ENCODE data around the gene TTLL5.

The TTLL5 gene

DNA sequence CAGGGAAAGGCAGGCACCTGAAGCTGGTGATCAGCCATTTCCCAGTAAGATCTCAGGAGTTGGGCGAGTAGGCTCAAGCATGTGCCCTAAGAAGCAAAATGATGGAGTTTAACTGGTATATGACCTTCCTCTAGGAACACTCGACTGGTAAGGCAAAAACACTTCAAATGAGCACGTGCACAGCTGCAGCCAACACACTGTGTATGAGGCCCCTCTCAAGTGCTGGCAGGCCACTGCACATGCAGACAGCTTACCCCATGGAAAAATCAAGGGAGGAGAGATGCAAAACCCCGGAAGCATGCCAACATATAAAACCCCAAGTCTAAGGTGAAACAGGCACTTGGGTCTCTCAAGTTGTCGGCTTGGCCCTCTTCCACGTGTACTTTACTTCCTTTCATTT lies 39.2 kb downstream of the TTLL5 start:
- CTCF ChIA-PET = interaction anchor here (1.1 kb wide), 1 partner anchor 9 kb away, joined by 4 read pairs; no protein-coding TSS in a partner anchor
- no peak overlapping the region for H3K27ac ChIP-seq

DNA sequence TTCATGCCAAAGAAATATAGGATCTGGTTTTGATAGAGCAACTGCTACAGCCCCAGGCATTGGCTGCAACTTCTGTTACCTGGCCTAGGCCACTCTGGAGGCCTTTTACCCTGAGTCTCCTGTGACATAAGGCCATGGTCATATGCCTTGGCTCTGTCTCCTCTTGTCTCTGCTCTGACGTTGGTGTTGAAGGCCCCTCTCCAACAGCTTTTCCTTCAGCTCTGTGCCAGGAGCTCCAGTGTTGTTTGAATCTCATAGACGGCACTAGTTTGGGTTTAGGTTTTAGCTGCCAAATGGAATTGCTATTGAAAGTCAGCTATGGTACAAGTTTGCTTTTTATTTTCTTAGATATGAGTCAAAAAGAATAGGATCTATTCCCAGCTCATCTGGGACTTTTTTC lies 41.1 kb downstream of the TTLL5 start:
- CTCF ChIA-PET = interaction anchor here (0.5 to 1.3 kb wide), 3 partner anchors 9 to 305 kb away, joined by 3 to 4 read pairs (median 3); no protein-coding TSS in a partner anchor
- DNase-seq (ENCODE audit: low spot score) = no peak
- H3K27ac ChIP-seq = no peak overlapping the region
- TF ChIP-seq, protein P1, sequence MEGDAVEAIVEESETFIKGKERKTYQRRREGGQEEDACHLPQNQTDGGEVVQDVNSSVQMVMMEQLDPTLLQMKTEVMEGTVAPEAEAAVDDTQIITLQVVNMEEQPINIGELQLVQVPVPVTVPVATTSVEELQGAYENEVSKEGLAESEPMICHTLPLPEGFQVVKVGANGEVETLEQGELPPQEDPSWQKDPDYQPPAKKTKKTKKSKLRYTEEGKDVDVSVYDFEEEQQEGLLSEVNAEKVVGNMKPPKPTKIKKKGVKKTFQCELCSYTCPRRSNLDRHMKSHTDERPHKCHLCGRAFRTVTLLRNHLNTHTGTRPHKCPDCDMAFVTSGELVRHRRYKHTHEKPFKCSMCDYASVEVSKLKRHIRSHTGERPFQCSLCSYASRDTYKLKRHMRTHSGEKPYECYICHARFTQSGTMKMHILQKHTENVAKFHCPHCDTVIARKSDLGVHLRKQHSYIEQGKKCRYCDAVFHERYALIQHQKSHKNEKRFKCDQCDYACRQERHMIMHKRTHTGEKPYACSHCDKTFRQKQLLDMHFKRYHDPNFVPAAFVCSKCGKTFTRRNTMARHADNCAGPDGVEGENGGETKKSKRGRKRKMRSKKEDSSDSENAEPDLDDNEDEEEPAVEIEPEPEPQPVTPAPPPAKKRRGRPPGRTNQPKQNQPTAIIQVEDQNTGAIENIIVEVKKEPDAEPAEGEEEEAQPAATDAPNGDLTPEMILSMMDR (conservative IDR thresholded peaks at IDR 0.05; ENCODE audit: low read depth) = no peak
- POLR2A ChIA-PET (ENCODE audit: low non-redundant PET) = no interaction called here

More for the DNA sequence above, 39.2 kb downstream of the TTLL5 start:
- TF ChIP-seq, protein P1 (conservative IDR thresholded peaks at IDR 0.05; ENCODE audit: low read depth) = no peak
- POLR2A ChIA-PET (ENCODE audit: low non-redundant PET) = no interaction called here
- DNase-seq (ENCODE audit: low spot score) = no peak

DNA sequence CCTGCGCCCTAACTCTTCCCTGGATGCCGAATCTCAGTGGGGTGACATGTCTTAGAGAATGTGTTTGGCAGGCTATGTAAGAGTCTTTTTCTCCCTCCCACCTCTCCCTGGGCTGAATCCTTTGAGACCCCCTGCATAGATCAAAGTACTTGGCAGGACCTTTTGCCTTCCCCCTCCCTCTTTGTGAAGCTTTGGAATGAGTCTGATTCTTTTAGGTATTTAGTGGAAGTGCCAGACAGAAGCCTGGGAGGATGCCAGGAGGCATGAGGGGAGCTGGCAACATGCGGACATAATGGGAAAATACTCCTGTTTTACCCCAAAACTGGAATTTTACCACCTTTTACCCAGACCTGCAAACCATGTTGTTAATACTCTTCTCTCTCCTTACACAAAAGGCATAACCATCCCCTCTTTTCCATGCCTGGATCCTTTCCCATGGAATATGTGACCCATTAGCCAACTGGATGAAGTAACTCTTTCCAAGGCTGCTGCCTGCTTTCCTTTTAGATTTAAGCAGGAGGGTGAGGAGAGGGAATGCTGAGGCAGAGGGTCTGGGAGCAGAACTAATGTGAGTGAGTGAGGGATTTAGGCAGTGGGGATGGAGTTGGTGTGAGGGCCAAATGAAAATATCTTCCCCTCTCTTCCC lies 41.7 kb downstream of the TTLL5 start:
- ChIA-PET POLR2A (ENCODE audit: low non-redundant PET) (no interaction called here), CTCF (interaction anchor here (0.5 to 1.1 kb wide), 2 partner anchors 125 to 304 kb away, joined by 3 to 4 read pairs; no protein-coding TSS in a partner anchor)
- no peak overlapping the region for H3K27ac ChIP-seq
- TF ChIP-seq, protein P1 (conservative IDR thresholded peaks at IDR 0.05; ENCODE audit: low read depth) = no peak
- DNase-seq (ENCODE audit: low spot score) = no peak

DNA sequence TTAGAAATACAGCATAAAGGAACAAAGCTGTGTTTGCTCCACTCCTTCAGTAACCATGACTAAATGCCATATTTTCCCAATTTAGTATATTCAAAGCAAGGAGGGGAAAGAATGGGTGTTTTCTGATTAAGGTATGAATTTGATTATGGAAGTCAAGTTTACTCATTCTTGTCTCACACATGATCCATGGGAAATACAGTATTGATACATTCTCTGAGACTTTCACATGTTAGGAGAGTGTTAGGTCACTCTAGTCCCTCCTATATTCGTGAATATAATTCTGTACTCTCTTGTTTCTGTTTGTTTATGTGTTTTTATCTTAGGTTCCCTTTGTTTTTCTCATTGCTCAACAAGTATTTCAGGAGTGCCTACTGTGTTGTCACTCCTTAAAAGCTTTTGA lies 42.4 kb downstream of the TTLL5 start:
- TF ChIP-seq, protein P1 (conservative IDR thresholded peaks at IDR 0.05; ENCODE audit: low read depth) = no peak
- DNase-seq (ENCODE audit: low spot score) = no peak
- no peak overlapping the region for H3K27ac ChIP-seq
- POLR2A ChIA-PET (ENCODE audit: low non-redundant PET) = no interaction called here
- CTCF ChIA-PET = interaction anchor here (0.6 kb wide), 1 partner anchor 684 kb away, joined by 3 read pairs; no protein-coding TSS in a partner anchor

DNA sequence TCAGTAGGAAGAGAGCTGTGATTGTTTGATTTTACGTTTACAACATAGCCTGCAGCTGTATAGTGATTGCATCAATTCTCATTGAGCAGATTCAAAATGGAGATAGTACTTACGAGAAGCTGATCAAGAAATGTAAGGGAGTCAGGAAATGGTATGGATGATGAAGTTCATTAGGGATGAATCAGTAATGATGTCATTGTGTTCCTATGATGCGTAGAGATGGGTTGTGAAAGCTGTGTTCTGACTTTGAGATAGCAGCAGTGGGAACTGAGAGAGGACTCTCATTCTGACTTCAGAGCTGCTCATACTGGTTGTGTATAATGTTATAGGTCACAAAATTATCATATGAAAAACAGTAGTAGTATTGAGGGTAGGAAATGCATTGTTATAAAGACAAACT lies 44.0 kb downstream of the TTLL5 start:
- H3K27ac ChIP-seq = no peak overlapping the region
- POLR2A ChIA-PET (ENCODE audit: low non-redundant PET) = no interaction called here
- no peak for DNase-seq (ENCODE audit: low spot score)
- TF ChIP-seq, protein P1 (conservative IDR thresholded peaks at IDR 0.05; ENCODE audit: low read depth) = no peak
- CTCF ChIA-PET = interaction anchor here (1.1 kb wide), 1 partner anchor 278 kb away, joined by 6 read pairs; no protein-coding TSS in a partner anchor

DNA sequence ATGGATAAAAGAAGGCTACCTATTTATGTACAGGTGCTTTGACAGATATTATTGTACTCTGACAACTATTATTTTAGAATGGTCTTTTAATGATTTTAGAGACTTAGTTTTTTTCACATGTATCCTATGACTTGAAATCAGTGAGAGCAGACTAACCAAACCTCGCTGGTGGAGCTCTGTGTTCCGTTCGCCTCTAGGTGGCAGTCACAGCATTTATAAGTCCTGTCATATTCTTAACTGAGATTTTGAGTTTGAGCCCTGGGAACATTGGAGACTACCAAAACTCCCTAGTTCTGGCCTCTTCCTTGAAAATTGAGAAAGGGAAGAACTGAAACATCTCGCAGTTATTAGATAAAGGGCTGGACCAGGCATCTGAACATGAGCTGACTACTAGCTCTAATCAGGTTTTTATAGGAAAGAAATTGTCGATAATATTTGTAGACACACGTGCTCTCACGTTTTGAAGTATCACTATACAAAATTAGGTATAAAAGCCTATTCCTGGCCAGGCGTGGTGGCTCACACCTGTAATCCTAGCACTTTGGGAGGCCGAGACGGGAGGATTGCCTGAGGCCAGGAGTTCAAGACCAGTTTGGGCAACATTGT lies 48.3 kb downstream of the TTLL5 start:
- TF ChIP-seq, protein P1 (conservative IDR thresholded peaks at IDR 0.05; ENCODE audit: low read depth) = peak; percentile 87
- ChIA-PET CTCF (interaction anchor here (0.6 to 4.7 kb wide), 21 partner anchors 9 to 903 kb away, joined by 3 to 65 read pairs (median 4); partner anchors contain the start of genes IFT43 and TGFB3), POLR2A (ENCODE audit: low non-redundant PET) (no interaction called here)
- DNase-seq (ENCODE audit: low spot score) = peak; percentile 64
- H3K27ac ChIP-seq = no peak overlapping the region
